ENCODE measurements around the gene MEI1.
A peak's percentile ranks its signal among the peaks of the same experiment; 100 is the strongest.

Gene MEI1

GRCh38 chr22:41690476-41690875 is 8.8 kb upstream of the MEI1 start:
- no peak for DNase-seq (ENCODE audit: low spot score)
- TF ChIP-seq CTCF (IDR thresholded peaks at IDR 0.05; ENCODE audit: borderline replicate concordance, control extremely low read depth, extremely low read depth, insufficient read depth, missing control alignments) = no peak
- in situ Hi-C loops (cut with MboI; ENCODE audit: low sequenced_read_pairs, unreplicated experiment) = no loop called here

- in situ Hi-C loops (cut with MboI; ENCODE audit: low sequenced_read_pairs, unreplicated experiment) = no loop called here
- no peak for DNase-seq (ENCODE audit: low spot score)
- no peak for TF ChIP-seq CTCF (IDR thresholded peaks at IDR 0.05; ENCODE audit: borderline replicate concordance, control extremely low read depth, extremely low read depth, insufficient read depth, missing control alignments)
Measured at GRCh38 chr22:41695211-41695610, 4.1 kb upstream of the MEI1 start.

GRCh38 chr22:41696703-41697102 is 2.6 kb upstream of the MEI1 start:
- TF ChIP-seq CTCF (IDR thresholded peaks at IDR 0.05; ENCODE audit: borderline replicate concordance, control extremely low read depth, extremely low read depth, insufficient read depth, missing control alignments) = no peak
- in situ Hi-C loops (cut with MboI; ENCODE audit: low sequenced_read_pairs, unreplicated experiment) = no loop called here
- no peak for DNase-seq (ENCODE audit: low spot score)

GRCh38 chr22:41697126-41697775 is 2.1 kb upstream of the MEI1 start:
- in situ Hi-C loops (cut with MboI; ENCODE audit: low sequenced_read_pairs, unreplicated experiment) = no loop called here
- DNase-seq (ENCODE audit: low spot score) = peak; percentile 90
- peak; percentile 95 for TF ChIP-seq CTCF (IDR thresholded peaks at IDR 0.05; ENCODE audit: borderline replicate concordance, control extremely low read depth, extremely low read depth, insufficient read depth, missing control alignments)

- no peak for DNase-seq (ENCODE audit: low spot score)
- no peak for TF ChIP-seq CTCF (IDR thresholded peaks at IDR 0.05; ENCODE audit: borderline replicate concordance, control extremely low read depth, extremely low read depth, insufficient read depth, missing control alignments)
- in situ Hi-C loops (cut with MboI; ENCODE audit: low sequenced_read_pairs, unreplicated experiment) = loop anchor here (5.0 kb wide), 1 partner anchor 242 kb away; no protein-coding TSS in a partner anchor
Measured at GRCh38 chr22:41700108-41700364, 733 bp downstream of the MEI1 start.

GRCh38 chr22:41702763-41703162 is 3.5 kb downstream of the MEI1 start:
- in situ Hi-C loops (cut with MboI; ENCODE audit: low sequenced_read_pairs, unreplicated experiment) = loop anchor here (5.0 kb wide), 1 partner anchor 240 kb away; no protein-coding TSS in a partner anchor
- no peak for DNase-seq (ENCODE audit: low spot score)

More at GRCh38 chr22:41702763-41703162, 3.5 kb downstream of the MEI1 start:
- TF ChIP-seq CTCF (IDR thresholded peaks at IDR 0.05; ENCODE audit: borderline replicate concordance, control extremely low read depth, extremely low read depth, insufficient read depth, missing control alignments) = no peak

Measured in GM13976 (cell line).